TTC549 (cell line): ENCODE data around the gene TCP11L2.
"Not testable (repeated sequence)": the region's sequence is repeated elsewhere in the genome, so short reads cannot be mapped to it uniquely, and the experiment has no call there.

Experiments used
- FAIRE-seq: peaks from 2 replicates; lab custom pipeline; 2012; peaks lifted over from hg19 to GRCh38; lab: Jason Lieb, UNC

The TCP11L2 gene

DNA sequence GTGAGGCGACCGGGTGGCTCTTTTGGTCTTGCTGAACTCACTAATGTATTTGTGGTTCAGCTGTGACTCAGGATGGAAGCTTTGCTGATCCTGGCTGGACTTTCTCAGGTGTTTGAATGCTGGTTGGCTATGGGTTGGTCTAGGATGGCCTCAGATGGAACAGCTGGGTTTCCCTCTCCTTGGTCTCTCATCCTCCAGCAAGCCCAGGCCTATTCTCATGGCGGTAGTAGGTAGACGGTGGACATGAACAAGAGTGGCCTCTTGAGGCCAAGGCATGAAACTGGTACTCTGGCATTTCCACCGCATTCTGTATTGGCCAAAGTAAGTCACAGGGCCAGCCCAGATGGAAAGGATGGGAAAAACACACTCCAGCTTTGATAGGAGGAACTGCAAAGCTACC is 43.2 kb downstream of the TCP11L2 start:
- peak; percentile 79 for FAIRE-seq

- FAIRE-seq: no peak
Measured at GRCh38 chr12:106348411-106348810, 45.9 kb downstream of the TCP11L2 start.

- FAIRE-seq: no peak
Measured at GRCh38 chr12:106353175-106353574, 50.6 kb downstream of the TCP11L2 start.

GRCh38 chr12:106357549-106358395 is 55.2 kb downstream of the TCP11L2 start, which contains the start of gene POLR3B:
POLR3B (plus strand) TSS chr12:106357748; CDS start chr12:106357880, 132 bp downstream.
- no peak for FAIRE-seq

DNA sequence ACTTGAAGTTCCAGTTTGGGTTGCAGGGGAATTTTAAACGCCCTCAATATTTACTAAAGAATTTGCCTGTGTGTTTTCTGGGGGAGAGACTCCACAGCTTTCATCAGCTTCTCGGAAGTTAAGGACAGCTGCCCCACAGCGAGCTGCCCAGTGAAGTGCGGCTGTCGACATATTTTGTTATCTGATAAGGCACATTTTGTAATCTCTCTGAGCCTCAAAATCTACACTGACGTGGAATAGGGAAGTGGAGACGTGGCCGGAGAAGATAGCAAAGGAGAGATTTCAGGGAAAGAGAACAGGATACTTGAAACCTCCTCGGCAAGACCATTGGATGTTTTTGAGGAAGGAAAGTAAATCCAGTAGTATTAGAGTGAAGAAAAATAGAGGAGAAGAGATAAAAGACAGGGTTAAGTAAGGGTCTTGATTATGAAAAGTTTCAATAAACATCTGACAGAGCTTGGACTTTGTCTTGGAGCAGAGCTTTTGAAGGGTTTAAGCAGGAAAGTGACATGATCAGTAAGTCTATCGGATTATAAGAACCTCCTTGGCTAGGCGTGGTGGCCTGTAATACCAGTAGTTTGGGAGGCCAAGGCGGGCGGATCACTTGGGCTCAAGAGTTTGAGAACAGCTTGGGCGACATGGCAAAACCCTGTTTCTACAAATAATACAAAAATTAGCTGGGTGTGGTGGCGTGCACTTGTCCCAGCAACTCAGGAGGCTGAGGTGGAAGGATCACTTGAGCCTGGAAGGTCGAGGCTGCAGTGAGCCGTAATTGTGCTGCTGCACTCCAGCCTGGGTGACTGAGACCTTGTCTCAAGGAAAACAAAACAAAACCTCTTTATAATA is 56.1 kb downstream of the TCP11L2 start:
- no peak for FAIRE-seq

GRCh38 chr12:106359646-106360399 is 57.3 kb downstream of the TCP11L2 start:
- FAIRE-seq: no peak

GRCh38 chr12:106360400-106360994 is 58.0 kb downstream of the TCP11L2 start:
- no peak for FAIRE-seq

DNA sequence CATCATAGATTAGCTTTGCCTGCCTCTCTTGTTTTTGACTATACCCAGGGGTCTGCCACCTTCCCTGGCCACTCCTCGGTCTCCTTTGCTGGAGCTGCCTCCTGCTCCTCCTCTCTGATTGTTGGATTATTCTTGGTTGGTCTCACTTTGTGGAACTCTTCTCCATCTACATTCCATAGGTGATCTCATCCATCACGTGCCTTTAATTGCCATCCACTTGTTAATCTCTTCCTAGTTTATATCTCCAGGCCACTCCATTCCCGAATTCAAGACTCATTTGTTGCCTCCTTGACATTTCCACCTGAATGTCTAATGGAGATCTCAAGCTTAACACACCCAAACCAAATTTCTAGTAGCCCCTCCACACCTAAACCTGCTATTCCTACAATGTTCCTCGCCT is 60.4 kb downstream of the TCP11L2 start:
- FAIRE-seq: no peak

DNA sequence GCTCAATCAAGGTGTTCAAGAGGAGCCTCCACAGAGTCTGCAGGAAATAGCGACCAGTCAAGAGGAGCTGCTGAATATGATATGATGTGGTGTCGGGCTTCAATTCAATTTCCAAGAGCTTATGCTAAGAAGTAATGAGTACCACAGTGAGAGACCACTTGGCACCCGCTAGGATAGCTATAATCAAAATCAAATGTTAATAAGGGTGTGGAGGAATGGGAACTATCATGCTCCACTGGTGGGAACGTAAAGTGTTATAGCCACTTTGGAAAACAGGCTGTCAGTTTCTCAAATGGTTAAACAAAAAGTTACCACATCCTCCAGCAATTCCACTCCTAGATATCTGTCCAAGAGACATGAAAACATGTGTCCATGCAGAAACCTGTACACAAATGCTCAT is 61.7 kb downstream of the TCP11L2 start:
- FAIRE-seq: no peak

- no peak for FAIRE-seq
Measured at GRCh38 chr12:106369624-106370346, 67.3 kb downstream of the TCP11L2 start.

GRCh38 chr12:106378788-106379187 is 76.3 kb downstream of the TCP11L2 start:
- FAIRE-seq: no peak

- no peak for FAIRE-seq
Measured at GRCh38 chr12:106380954-106381353, 78.4 kb downstream of the TCP11L2 start.

DNA sequence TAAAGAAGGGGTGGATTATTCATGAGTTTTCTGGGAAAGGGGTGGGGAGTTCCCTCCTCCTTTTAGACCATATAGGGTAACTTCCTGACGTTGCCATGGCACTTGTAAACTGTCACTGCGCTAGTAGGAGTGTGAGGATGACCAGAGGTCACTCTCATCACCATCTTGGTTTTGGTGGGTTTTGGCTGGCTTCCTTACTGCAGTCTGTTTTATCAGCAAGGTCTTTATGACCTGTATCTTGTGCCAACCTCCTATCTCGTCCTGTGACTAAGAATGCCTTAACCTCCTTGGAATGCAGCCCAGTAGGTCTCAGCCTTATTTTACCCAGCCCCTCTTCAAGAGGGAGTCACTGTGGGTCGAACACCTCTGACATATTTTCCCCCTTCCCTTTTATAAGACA is 79.3 kb downstream of the TCP11L2 start:
- not testable (repeated sequence) for FAIRE-seq

DNA sequence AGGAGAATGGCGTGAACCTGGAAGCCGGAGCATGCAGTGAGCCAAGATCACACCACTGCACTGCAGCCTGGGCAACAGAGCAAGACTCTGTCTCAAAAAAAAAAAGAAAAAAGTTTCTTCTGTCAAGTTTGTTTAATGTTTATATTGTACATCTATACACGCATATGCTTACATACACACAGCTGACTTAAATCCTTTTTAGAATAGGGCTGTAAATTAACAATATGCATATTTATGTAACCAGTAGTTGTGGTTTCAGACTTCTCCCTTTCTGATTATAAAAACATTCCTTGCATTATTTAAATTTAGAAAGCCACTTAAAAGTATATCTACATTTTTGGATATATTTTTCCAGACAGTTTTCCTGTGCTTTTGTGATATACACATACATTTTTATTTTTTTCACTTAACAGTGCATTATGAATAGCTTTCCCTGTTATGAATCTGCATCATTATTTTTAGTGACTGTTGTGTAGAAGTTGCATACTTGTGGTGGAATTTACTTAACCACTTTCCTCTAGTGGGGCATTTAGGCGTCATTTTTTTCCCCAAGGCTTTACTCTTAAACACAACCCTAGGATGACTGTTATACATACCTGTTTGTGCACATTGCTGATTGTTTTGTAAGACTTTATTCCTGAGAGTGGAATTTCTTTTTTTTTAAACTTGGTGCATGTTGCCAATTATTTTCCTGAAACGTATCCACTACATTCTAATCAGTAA is 84.4 kb downstream of the TCP11L2 start:
- FAIRE-seq: no peak

- FAIRE-seq: no peak
Measured at GRCh38 chr12:106387848-106388377, 85.4 kb downstream of the TCP11L2 start.

DNA sequence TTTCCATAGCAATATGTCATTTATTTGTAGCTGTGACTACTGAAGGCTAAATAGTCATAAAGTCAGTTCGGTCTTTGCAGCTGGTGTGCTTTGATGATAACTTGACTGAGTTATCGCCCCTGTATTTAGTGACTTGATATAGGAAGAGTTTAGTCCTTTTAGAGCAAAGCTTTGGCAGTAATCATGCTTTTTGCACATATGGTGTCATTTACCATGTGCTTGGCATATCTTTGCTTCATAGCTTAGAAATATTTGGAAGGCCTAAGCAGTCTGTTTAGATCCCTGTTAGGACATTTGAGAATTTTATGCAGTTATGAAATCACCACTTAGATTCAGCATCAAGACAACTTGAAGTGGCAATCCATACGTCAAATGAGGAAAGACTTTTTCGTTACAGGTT is 86.6 kb downstream of the TCP11L2 start:
- no peak for FAIRE-seq

DNA sequence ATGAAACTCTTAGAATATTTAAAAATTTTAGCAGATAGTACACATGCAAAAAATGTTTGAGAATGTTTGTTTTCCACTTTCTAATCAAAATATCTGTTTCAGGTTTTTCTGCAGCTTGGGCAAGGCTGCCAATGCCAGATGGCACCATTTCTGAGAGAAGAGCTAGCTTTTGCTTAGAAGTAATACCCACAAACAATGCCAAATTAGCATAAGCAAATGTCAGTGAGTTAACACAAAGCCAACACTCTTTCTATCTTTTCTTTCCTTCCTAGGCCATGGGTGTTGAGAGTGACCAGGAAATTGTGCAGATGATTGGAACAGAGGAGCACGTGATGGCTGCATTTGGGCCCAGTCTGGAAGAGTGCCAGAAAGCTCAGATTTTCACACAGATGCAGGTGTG is 90.2 kb downstream of the TCP11L2 start:
- no peak for FAIRE-seq
